ENCODE results near the gene RAB1A. TPM values are rescaled to one million over a fixed set of nuclear protein-coding genes. Genes with fewer than 3 reads are reported as not detected.

The RAB1A gene
- total RNA-seq, 1 experiment from 2014 or later, result 128 TPM

DNA sequence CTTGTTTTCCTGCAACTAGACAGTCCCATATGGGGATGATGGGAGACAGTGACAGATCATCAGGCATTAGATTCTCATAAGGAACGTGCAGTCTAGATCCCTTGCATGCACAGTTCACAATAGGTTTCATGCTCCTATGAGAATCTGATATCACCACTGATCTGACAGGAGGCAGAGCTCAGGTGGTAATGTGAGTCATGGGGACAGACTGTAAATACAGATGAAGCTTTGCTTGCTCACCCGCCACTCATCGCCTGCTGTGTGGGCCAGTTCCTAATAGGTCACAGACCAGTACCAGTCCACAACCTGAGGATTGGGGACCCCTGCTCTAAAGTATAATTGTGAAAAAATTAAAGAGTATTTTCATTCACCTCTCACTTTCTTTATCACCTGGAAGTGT, 23.6 kb upstream of the RAB1A start:
- no peaks in the 10 kb centered on the region for H3K36me3 ChIP-seq (ENCODE audit: control insufficient read depth, insufficient read depth, low read length)
- no TSS peak for BruUV-seq (replicated peaks)
- H3K4me1 ChIP-seq (ENCODE audit: control insufficient read depth, insufficient read depth, low read length), result no peaks in the 10 kb centered on the region
- ChIA-PET CTCF (no interaction called here), POLR2A (no interaction called here)
- H3K27ac ChIP-seq (ENCODE audit: low read length), result no peak overlapping the region
- DNase-seq (ENCODE audit: low read depth, low spot score) (no peak), ATAC-seq (no peak)
- in situ Hi-C loops (cut with HindIII; ENCODE audit: low pct_unique_long_range_greater_than_20kb, low sequenced_read_pairs) (no loop called here), intact Hi-C loops (cut with micrococcal nuclease; ENCODE audit: unreplicated experiment) (no loop called here)
- no peaks in the 10 kb centered on the region for H3K27me3 ChIP-seq (ENCODE audit: control insufficient read depth, insufficient read depth, low read length)
- TF ChIP-seq SIN3A (IDR thresholded peaks at IDR 0.05; ENCODE audit: borderline replicate concordance, insufficient read depth, low read depth, low read length) (no peak), CTCF (IDR thresholded peaks at IDR 0.05) (no peak), TCF7L2 (IDR thresholded peaks at IDR 0.05; ENCODE audit: low read depth, low read length) (no peak), POLR2AphosphoS5 (IDR thresholded peaks at IDR 0.05; ENCODE audit: low read depth, low read length) (no peak)
- TF ChIP-seq, protein P1, sequence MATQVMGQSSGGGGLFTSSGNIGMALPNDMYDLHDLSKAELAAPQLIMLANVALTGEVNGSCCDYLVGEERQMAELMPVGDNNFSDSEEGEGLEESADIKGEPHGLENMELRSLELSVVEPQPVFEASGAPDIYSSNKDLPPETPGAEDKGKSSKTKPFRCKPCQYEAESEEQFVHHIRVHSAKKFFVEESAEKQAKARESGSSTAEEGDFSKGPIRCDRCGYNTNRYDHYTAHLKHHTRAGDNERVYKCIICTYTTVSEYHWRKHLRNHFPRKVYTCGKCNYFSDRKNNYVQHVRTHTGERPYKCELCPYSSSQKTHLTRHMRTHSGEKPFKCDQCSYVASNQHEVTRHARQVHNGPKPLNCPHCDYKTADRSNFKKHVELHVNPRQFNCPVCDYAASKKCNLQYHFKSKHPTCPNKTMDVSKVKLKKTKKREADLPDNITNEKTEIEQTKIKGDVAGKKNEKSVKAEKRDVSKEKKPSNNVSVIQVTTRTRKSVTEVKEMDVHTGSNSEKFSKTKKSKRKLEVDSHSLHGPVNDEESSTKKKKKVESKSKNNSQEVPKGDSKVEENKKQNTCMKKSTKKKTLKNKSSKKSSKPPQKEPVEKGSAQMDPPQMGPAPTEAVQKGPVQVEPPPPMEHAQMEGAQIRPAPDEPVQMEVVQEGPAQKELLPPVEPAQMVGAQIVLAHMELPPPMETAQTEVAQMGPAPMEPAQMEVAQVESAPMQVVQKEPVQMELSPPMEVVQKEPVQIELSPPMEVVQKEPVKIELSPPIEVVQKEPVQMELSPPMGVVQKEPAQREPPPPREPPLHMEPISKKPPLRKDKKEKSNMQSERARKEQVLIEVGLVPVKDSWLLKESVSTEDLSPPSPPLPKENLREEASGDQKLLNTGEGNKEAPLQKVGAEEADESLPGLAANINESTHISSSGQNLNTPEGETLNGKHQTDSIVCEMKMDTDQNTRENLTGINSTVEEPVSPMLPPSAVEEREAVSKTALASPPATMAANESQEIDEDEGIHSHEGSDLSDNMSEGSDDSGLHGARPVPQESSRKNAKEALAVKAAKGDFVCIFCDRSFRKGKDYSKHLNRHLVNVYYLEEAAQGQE (IDR thresholded peaks at IDR 0.05; ENCODE audit: insufficient read depth in 1 of 2, low read depth in 2 of 2, low read length in 1 of 2), result no peak
- no peaks in the 10 kb centered on the region for H3K9me3 ChIP-seq (ENCODE audit: control insufficient read depth, insufficient read depth, low read depth, low read length)
- no peak overlapping the region for H3K4me3 ChIP-seq (ENCODE audit: low read depth in 2 of 2, low read length in 2 of 2)

GRCh38 chr2:65146078-65146477, 16.2 kb upstream of the RAB1A start:
- no peaks in the 10 kb centered on the region for H3K9me3 ChIP-seq (ENCODE audit: control insufficient read depth, insufficient read depth, low read depth, low read length)
- no TSS peak for BruUV-seq (replicated peaks)
- no peaks in the 10 kb centered on the region for H3K36me3 ChIP-seq (ENCODE audit: control insufficient read depth, insufficient read depth, low read length)
- in situ Hi-C loops (cut with HindIII; ENCODE audit: low pct_unique_long_range_greater_than_20kb, low sequenced_read_pairs) (no loop called here), intact Hi-C loops (cut with micrococcal nuclease; ENCODE audit: unreplicated experiment) (no loop called here)
- H3K27me3 ChIP-seq (ENCODE audit: control insufficient read depth, insufficient read depth, low read length), result peaks cover 2% of the 10 kb centered on the region; the same call in 1 of the 2 replicates
- ATAC-seq (no peak), DNase-seq (ENCODE audit: low read depth, low spot score) (no peak)
- no peak overlapping the region for H3K27ac ChIP-seq (ENCODE audit: low read length)
- CTCF ChIA-PET, result interaction anchor here (0.6 kb wide), 1 partner anchor 92 kb away, joined by 5 read pairs; no protein-coding TSS in a partner anchor
- no peak overlapping the region for H3K4me3 ChIP-seq (ENCODE audit: low read depth in 2 of 2, low read length in 2 of 2)
- no peak for TF ChIP-seq CTCF (IDR thresholded peaks at IDR 0.05)
- TF ChIP-seq POLR2AphosphoS5 (IDR thresholded peaks at IDR 0.05; ENCODE audit: low read depth, low read length), result no peak
- TF ChIP-seq TCF7L2 (IDR thresholded peaks at IDR 0.05; ENCODE audit: low read depth, low read length), result no peak
- TF ChIP-seq SIN3A (IDR thresholded peaks at IDR 0.05; ENCODE audit: borderline replicate concordance, insufficient read depth, low read depth, low read length), result no peak
- TF ChIP-seq, protein P1 (IDR thresholded peaks at IDR 0.05; ENCODE audit: insufficient read depth in 1 of 2, low read depth in 2 of 2, low read length in 1 of 2), result no peak
- no peaks in the 10 kb centered on the region for H3K4me1 ChIP-seq (ENCODE audit: control insufficient read depth, insufficient read depth, low read length)
- POLR2A ChIA-PET, result no interaction called here

Data from Panc1 (cell line).